Osteocyte (in vitro differentiated cells): Measurements from ENCODE around the gene ZNF37A. TPM values are rescaled to one million over a fixed set of nuclear protein-coding genes. Genes with fewer than 3 reads are reported as not detected.
"Not testable (repeated sequence)": the region's sequence is repeated elsewhere in the genome, so short reads cannot be mapped to it uniquely, and the experiment has no call there.

Experiments used
- DNase-seq: peaks from one replicate; pipeline ENCODE4 v3.0.0; 2021; ENCODE audit warnings: mixed read lengths; ENCODE audit not compliant: unreplicated experiment; ENCODE audit errors: extremely low spot score
- H3K27ac Mint-ChIP-seq: one replicate; pipeline ENCODE4 v1.8.0; 2021; ENCODE audit warnings: mild to moderate bottlenecking, mixed read lengths; ENCODE audit not compliant: unreplicated experiment
- H3K27me3 Mint-ChIP-seq: one replicate; pipeline ENCODE4 v1.8.0; 2021; ENCODE audit warnings: mixed read lengths; ENCODE audit not compliant: unreplicated experiment
- H3K36me3 Mint-ChIP-seq: one replicate; pipeline ENCODE4 v1.8.0; 2021; ENCODE audit warnings: mixed read lengths; ENCODE audit not compliant: unreplicated experiment
- H3K4me1 Mint-ChIP-seq: one replicate; pipeline ENCODE4 v1.8.0; 2021; ENCODE audit warnings: mixed read lengths; ENCODE audit not compliant: unreplicated experiment
- H3K4me3 Mint-ChIP-seq: one replicate; pipeline ENCODE4 v1.8.0; 2021; ENCODE audit warnings: mild to moderate bottlenecking, moderate library complexity, mixed read lengths; ENCODE audit not compliant: unreplicated experiment
- H3K9me3 Mint-ChIP-seq: one replicate; pipeline ENCODE4 v1.8.0; 2021; ENCODE audit warnings: mixed read lengths; ENCODE audit not compliant: unreplicated experiment
- total RNA-seq: library from RNA; stranded (reverse); gene quantifications from 2 replicates; pipeline ENCODE4 v1.2.1, GENCODE V29; 2021
- TF ChIP-seq, protein P1 (sequence below): fragments of 200-600 bp; sonication (generic); IDR thresholded peaks from 2 replicates; pipeline ENCODE4 v1.5.0; 2021; ENCODE audit warnings: antibody characterized with exemption, mild to moderate bottlenecking, moderate library complexity

The ZNF37A gene
- total RNA-seq, 1 donor from 2014 or later, result 20.4 TPM

DNA sequence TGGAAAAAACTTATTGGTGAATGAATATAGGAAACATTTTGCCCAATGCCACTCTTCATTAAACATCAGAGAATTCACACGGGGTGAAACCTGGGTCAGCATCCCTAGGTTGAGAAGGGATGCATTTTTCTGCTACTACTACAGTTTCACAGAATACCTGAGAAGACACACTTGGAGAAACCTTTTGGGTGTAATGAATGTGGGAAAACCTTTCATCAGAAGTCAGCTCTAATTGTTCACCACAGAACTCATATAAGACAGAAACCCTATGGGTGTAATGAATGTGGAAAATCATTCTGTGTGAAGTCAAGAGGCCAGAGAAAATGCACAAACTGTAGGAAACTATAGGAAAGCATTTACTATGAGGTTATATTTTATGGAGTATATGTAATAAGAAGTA lies 24.9 kb downstream of the ZNF37A start:
- Mint-ChIP-seq H3K9me3 (peaks cover 59% of the 10 kb centered on the region), H3K27me3 (no peaks in the 10 kb centered on the region), H3K36me3 (peaks cover 69% of the 10 kb centered on the region), H3K27ac (no peak overlapping the region), H3K4me1 (no peaks in the 10 kb centered on the region), H3K4me3 (no peak overlapping the region)
- no peak for DNase-seq
- TF ChIP-seq, protein P1, sequence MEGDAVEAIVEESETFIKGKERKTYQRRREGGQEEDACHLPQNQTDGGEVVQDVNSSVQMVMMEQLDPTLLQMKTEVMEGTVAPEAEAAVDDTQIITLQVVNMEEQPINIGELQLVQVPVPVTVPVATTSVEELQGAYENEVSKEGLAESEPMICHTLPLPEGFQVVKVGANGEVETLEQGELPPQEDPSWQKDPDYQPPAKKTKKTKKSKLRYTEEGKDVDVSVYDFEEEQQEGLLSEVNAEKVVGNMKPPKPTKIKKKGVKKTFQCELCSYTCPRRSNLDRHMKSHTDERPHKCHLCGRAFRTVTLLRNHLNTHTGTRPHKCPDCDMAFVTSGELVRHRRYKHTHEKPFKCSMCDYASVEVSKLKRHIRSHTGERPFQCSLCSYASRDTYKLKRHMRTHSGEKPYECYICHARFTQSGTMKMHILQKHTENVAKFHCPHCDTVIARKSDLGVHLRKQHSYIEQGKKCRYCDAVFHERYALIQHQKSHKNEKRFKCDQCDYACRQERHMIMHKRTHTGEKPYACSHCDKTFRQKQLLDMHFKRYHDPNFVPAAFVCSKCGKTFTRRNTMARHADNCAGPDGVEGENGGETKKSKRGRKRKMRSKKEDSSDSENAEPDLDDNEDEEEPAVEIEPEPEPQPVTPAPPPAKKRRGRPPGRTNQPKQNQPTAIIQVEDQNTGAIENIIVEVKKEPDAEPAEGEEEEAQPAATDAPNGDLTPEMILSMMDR, result no peak

GRCh38 chr10:38127812-38128211 lies 33.7 kb downstream of the ZNF37A start:
- peaks cover 76% of the 10 kb centered on the region for H3K9me3 Mint-ChIP-seq
- TF ChIP-seq, protein P1, result no peak
- no peaks in the 10 kb centered on the region for H3K27me3 Mint-ChIP-seq
- no peak overlapping the region for H3K4me3 Mint-ChIP-seq
- H3K36me3 Mint-ChIP-seq, result peaks cover 10% of the 10 kb centered on the region
- DNase-seq, result no peak
- H3K27ac Mint-ChIP-seq, result no peak overlapping the region
- H3K4me1 Mint-ChIP-seq, result no peaks in the 10 kb centered on the region

DNA sequence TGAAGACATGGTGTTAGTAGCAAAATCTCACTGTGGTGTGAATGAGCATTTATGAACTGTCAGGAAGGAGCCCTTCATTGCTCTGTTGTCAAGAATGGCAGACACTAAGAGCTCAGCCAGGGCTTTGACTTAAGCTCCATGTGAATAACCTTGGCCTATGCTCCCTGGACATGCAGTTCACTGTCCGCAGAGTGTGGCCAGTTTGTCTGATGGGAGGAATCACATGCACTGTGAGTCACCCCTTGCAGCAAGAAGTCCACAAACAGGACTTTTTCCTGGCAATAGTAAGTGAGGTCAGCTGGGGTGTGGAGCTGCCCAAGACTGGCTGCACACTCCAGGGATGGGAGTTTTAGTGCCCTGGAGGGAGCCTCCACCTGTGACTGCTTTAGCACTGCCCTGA lies 49.5 kb downstream of the ZNF37A start:
- TF ChIP-seq, protein P1, result no peak
- no peaks in the 10 kb centered on the region for H3K4me1 Mint-ChIP-seq
- H3K27me3 Mint-ChIP-seq, result no peaks in the 10 kb centered on the region
- DNase-seq, result no peak
- no peak overlapping the region for H3K4me3 Mint-ChIP-seq
- no peak overlapping the region for H3K27ac Mint-ChIP-seq
- peaks cover 58% of the 10 kb centered on the region for H3K9me3 Mint-ChIP-seq
- H3K36me3 Mint-ChIP-seq, result peaks cover 4% of the 10 kb centered on the region

- Mint-ChIP-seq H3K27ac (no peak overlapping the region), H3K27me3 (no peaks in the 10 kb centered on the region), H3K36me3 (peaks cover 2% of the 10 kb centered on the region), H3K4me3 (no peak overlapping the region), H3K9me3 (peaks cover 55% of the 10 kb centered on the region), H3K4me1 (no peaks in the 10 kb centered on the region)
- TF ChIP-seq, protein P1, result no peak
- DNase-seq, result no peak
These were observed 52.6 kb downstream of the ZNF37A start for GRCh38 chr10:38146579-38147333.

- Mint-ChIP-seq H3K27ac (no peak overlapping the region), H3K4me3 (no peak overlapping the region), H3K9me3 (peaks cover 58% of the 10 kb centered on the region), H3K36me3 (peaks cover under 1% of the 10 kb centered on the region), H3K27me3 (no peaks in the 10 kb centered on the region), H3K4me1 (no peaks in the 10 kb centered on the region)
- DNase-seq, result no peak
- TF ChIP-seq, protein P1, result no peak
These were observed 53.5 kb downstream of the ZNF37A start for GRCh38 chr10:38147686-38148085.

- not testable (repeated sequence) for H3K4me3 Mint-ChIP-seq, H3K27ac Mint-ChIP-seq, H3K36me3 Mint-ChIP-seq, H3K27me3 Mint-ChIP-seq, DNase-seq, H3K4me1 Mint-ChIP-seq
- peaks cover 56% of the 10 kb centered on the region for H3K9me3 Mint-ChIP-seq
These were observed 56.8 kb downstream of the ZNF37A start for GRCh38 chr10:38150891-38151463.
